K562 (cell line): ENCODE measurements around the gene PPIP5K2.

Source experiments
- CBX2 ChIP-seq: fragments of 200-600 bp; sonication (generic); IDR thresholded peaks from one replicate; pipeline ENCODE4 v1.6.1; 2012; ENCODE audit warnings: mild to moderate bottlenecking, low read length, inconsistent platforms; ENCODE audit not compliant: insufficient read depth, poor library complexity, severe bottlenecking
- YBX1 ChIP-seq: fragments of 450-650 bp; IDR thresholded peaks from 2 replicates; pipeline ENCODE4 v1.7.1; 2016; ENCODE audit warnings: mild to moderate bottlenecking

DNA sequence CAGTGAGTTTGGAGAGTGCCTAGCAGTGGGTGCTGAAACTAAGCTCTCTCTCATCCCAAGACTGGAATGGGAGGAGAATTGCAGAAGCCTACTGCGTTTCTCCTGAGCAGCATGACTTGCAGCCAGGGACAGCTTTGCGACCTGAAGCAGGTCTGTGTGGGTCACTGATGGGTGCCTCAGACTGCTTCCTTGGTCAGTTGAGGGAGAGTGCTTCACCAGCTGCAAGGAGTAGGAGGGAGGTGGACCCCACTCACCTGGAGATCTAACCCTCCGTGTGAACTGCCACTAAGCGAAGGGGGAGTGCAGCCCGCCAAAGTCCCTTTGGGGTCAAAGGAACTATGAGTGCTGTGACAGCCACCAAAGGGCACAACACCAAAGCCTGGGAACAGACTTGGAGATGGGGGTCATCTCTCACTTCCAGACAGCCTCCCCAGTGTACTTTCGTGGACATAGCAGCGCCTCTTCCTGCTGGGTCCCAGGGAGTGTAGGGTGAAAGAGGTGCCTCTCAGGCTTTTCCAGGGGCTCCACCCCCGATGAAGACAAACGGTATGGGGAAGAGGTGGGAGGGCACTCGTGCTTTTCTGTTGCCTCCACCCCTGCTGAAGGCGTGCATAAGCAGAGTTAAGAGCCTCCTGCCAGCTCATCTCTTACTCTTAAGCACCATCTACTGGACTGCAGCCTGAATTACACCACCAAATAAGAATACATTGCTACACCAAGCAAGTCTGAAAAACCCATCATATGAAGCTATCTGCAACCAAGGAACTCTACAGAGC lies 104.2 kb downstream of the PPIP5K2 start:
- TF ChIP-seq YBX1 (no peak), CBX2 (no peak)
